ENCODE data around the gene RPUSD1.
"Not testable (repeated sequence)": the region's sequence is repeated elsewhere in the genome, so short reads cannot be mapped to it uniquely, and the experiment has no call there.

The RPUSD1 gene

GRCh38 chr16:787978-788398 is at the start of gene RPUSD1:
RPUSD1 (minus strand) TSS chr16:788381; CDS start chr16:787737, 644 bp downstream.
- no peak for FAIRE-seq

DNA sequence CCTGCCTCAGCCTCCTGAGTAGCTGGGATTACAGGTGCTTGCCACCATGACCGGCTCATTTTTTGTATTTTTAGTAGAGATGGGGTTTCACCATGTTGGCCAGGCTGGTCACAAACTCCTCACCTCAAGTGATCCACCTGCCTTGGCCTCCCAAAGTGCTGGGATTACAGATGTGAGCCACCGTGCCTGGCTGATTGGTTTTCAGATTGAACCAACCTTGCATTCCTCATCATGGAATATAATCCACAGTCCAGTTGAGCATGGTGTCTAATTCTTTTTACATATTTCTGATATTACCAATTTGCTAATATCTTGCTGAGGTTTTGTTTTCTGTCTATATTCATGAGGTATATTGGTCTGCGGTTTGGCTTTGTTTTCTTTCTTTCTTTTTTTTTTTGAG is 48.6 kb upstream of the RPUSD1 start:
- FAIRE-seq = not testable (repeated sequence)

- FAIRE-seq = no peak
Observed at GRCh38 chr16:836221-836620, 48.0 kb upstream of the RPUSD1 start.

DNA sequence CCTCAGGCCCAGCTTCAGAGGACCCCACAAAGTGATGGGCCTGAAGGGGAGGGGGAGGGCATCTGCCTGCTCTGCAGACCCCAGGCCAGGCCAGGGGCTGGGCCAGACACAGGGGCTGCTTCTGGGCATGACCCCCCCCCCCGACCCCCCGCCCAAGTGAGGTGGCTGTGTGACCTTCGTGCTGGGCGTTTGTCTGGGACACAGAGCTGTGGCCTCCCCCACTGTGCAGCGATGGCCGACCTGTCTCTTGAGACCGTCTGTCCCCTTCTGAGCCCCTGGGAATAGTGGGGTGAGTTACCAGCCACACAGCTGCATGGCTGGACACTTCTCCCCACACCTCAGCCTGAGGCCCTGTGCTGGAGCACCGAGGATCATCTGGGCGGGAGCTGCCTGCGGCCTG is 47.2 kb upstream of the RPUSD1 start:
- FAIRE-seq = no peak

- FAIRE-seq = no peak
Observed at GRCh38 chr16:833411-833810, 45.2 kb upstream of the RPUSD1 start.

GRCh38 chr16:832652-833336 is 44.6 kb upstream of the RPUSD1 start:
- FAIRE-seq = no peak

GRCh38 chr16:831571-832413 is 43.6 kb upstream of the RPUSD1 start:
- FAIRE-seq = no peak

GRCh38 chr16:830871-831570 is 42.8 kb upstream of the RPUSD1 start:
- no peak for FAIRE-seq

- FAIRE-seq = no peak
Observed at GRCh38 chr16:830107-830870, 42.1 kb upstream of the RPUSD1 start.

DNA sequence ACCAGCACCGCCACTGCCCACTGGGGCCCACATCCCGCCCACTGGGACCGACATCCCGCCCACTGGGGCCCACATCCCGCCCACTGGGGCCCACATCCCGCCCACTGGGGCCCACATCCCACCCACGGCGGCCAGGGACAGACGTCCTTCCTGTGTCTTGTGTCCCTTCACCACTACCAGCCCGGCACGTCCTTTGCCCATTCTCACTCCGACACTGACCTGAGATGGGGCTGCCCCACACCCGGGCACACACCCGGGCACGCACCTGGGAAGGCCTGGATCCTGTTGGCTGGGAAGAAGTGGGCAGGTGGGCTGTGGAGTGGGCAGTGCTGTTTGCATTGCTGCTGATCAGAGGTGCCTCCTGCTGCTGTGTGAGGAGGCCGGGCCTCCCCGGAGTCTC is 40.7 kb upstream of the RPUSD1 start:
- FAIRE-seq = no peak

DNA sequence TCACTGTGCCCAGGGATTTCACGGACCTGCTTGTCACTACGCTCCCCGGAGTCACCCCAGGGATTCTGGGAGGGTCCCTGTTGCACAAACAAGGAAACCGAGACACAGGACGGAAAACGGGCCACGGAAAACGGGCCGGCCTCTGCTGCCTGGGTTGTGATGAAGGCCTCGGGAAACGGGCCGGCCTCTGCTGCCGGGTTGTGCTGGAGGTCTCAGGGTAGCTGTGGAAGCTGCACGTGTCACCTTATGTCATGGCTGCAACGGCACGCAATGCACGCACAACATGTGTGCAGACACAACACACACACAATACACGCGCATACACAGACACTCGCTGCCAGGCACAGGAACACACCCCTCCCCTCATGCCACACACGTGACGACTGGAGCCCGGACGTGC is 39.3 kb upstream of the RPUSD1 start:
- FAIRE-seq = no peak

DNA sequence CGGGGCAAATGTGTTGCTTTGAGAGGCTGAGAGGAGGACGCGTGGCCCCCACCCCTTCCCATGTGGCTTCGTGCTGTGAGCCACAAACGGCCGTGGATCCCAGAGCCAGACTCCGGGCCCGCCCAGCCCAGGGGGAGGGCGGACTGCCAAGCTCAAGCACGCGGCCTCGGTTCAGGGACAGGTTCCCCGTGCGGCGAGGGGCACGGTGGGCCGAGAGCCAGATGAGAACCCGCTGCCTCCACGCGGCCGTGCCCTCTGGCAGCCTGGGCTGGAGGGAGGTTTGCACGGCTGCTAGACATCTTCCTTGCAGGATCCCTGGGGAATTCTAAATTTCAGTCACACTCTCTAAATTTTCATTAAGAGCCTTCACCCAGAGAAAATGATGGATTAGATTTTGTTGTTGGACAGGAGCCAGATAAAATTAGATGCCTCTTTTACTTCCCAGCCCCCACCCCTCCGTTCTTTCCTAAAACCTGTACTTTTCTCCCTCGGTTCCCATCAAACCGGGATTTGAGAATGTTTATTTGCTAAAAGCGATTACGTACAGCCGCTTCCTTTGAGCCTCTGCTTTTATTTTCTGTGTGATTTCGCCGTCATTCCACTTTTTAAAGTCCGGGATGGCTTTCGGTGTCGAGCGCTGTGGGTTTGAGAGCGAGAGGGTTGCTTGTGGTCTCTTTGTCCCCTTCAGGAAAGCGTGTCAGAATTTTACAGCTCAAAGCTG is 37.3 kb upstream of the RPUSD1 start:
- FAIRE-seq = no peak

GRCh38 chr16:824601-825000 is 36.4 kb upstream of the RPUSD1 start:
- FAIRE-seq = no peak

DNA sequence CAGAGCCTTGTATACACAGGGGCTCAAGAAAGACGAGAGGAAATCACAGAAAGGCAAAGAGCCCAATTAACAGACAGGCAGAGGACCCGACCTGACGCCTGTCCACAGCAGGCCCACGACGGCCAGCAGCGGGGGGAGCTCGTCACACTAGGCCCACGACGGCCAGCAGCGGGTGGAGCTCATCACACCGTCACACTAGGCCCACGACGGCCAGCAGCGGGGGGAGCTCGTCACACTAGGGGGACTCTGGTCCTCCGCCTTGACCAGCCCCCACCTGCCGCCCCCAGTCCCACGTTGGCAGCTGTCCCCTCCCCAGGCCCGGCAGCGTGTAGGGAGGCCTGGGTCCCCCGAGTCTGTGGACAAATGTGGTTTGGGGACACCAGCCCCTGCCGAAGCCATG is 36.0 kb upstream of the RPUSD1 start:
- no peak for FAIRE-seq

DNA sequence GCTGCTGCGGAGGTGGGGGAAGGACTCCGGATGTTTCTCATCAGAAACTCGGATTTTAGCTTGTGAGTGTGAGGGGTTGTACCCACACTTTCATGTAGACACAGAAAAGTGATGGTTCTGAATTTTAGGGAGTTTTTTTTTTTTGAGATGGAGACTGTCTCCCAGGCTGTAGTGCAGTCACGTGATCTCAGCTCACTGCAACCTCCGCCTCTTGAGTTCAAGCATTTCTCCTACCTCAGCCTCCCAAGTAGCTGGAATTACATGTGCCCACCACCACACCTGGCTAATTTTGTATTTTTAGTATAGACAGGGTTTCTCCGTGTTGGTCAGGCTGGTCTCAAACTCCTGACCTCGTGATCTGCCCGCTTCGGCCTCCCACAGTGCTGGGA is 34.7 kb upstream of the RPUSD1 start:
- no peak for FAIRE-seq

DNA sequence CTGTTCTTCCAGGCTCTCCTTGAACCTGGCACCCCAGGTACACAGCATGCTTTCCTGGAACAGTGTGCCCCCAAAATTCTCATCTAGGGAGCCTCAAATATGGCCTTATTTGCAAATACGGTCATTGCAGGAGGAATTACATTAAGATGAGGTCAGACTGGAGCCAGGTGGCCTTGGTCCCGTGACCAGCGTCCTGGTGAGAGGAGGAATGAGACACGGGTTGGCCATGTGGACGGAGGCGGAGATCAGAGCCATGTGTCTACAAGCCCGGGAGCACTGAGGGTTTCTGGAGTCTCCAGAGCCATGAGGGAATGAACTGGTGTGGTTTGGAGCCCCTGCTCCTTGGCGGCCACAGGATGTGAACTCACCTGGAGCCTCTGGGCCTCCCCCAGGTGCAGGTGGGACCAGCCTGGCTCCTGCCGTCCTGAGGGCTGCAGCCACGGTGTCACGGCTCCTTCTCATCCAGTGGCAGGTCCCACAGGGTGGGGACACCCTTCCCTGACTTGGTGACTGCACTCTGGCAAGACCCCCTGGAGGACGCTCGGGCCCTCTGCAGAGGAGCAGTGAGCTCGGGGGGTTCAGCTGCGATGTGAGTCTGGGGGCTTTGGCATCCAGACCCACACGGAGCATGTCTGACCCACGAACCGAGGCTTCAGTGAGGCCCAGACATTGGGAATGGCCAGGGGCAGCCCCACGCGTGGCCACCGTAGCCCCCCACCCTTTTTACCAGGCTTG is 34.2 kb upstream of the RPUSD1 start:
- FAIRE-seq = no peak

DNA sequence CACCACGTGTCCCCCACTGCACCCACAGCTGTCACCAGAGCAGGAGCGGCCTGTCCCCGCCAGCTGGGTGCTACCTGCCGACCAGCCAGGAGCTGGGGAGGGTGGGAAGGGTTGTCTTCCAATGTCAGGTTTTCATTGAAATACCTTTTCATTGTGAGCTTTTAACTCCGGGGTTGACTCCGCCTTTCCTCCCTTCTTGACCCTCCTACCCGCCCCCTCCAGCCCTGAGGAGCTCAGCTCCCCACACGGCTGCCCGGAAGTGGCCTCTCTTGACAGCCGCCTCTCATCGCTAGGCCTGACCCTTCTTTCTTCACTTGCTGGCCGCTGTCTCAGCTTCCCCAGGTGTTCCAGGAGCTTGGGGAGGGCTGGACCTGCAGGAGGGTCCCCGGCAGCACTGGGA is 33.6 kb upstream of the RPUSD1 start:
- no peak for FAIRE-seq

- FAIRE-seq = no peak
Observed at GRCh38 chr16:820748-821147, 32.6 kb upstream of the RPUSD1 start.

DNA sequence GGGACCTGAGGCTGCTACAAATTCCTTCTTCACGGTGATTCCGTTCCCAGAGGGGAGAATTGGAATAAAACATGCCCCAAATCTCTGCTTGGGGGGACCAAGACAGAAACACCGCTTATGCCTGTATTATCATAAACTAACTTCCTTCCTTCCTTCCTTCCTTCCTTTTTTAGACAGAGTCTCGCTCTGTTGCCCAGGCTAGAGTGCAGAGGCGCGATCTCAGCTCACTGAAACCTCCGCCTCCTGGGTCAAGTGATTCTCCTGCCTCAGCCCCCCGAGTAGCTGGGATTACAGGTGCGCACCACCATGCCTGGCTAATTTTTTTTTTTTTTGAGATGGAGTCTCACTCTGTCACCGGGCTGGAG is 31.8 kb upstream of the RPUSD1 start:
- not testable (repeated sequence) for FAIRE-seq

- no peak for FAIRE-seq
Observed at GRCh38 chr16:819336-820043, 31.3 kb upstream of the RPUSD1 start.

- FAIRE-seq = no peak
Observed at GRCh38 chr16:818592-818991, 30.4 kb upstream of the RPUSD1 start.
